Suprapubic skin (tissue), 4 donors: ENCODE results near the gene SLC38A3. TPM values are rescaled to one million over a fixed set of nuclear protein-coding genes. Genes with fewer than 3 reads are reported as not detected.

ENCODE experiments used
- DNase-seq, 2 donors: peaks; one replicate each; pipeline ENCODE4 v3.0.0-alpha.2; 2019; ENCODE audit warnings: low spot score in 2 of 2
- H3K27ac ChIP-seq: fragments of 200-600 bp; sonication (generic); one replicate; pipeline ENCODE4 v1.5.1; 2019
- H3K27me3 ChIP-seq: fragments of 200-600 bp; sonication (generic); one replicate; pipeline ENCODE4 v1.5.1; 2019
- H3K36me3 ChIP-seq: fragments of 200-600 bp; sonication (generic); one replicate; pipeline ENCODE4 v1.5.1; 2019
- H3K4me1 ChIP-seq: fragments of 200-600 bp; sonication (generic); one replicate; pipeline ENCODE4 v1.5.1; 2019
- H3K4me3 ChIP-seq: fragments of 200-600 bp; sonication (generic); one replicate; pipeline ENCODE4 v1.5.1; 2019; ENCODE audit warnings: mild to moderate bottlenecking
- H3K9me3 ChIP-seq: fragments of 200-600 bp; sonication (generic); one replicate; pipeline ENCODE4 v1.5.1; 2019
- CTCF ChIP-seq, 2 donors: fragments of 200-600 bp in 1 of 2; fragments of 450-650 bp in 1 of 2; sonication (generic) in 1 of 2; IDR thresholded peaks; one replicate each; pipeline ENCODE4 v1.5.1; 2016 to 2019; ENCODE audit warnings: antibody characterized with exemption in 2 of 2, mild to moderate bottlenecking in 1 of 2, moderate library complexity in 1 of 2
- EP300 ChIP-seq: sonication (generic); formaldehyde crosslinking; IDR thresholded peaks from one replicate; pipeline ENCODE4 v1.6.1; 2017; ENCODE audit warnings: antibody characterized with exemption
- POLR2A ChIP-seq, 2 donors: fragments of 450-650 bp; IDR thresholded peaks; one replicate each; pipeline ENCODE4 v1.6.1; 2017; ENCODE audit warnings: antibody characterized with exemption in 2 of 2, mild to moderate bottlenecking in 2 of 2, moderate library complexity in 2 of 2
- POLR2AphosphoS5 ChIP-seq, 3 donors: sonication (generic); formaldehyde crosslinking; IDR thresholded peaks; one replicate each; pipeline ENCODE4 v1.6.1; 2017; ENCODE audit warnings: antibody characterized with exemption in 3 of 3
- WGBS: methylation state at CpG from one replicate; pipeline ENCODE4 v1.1.5; 2018; 5-methylcytosine and 5-hydroxymethylcytosine counted together
- total RNA-seq, 4 donors: library from RNA; depleted of rRNA; stranded (reverse); fragments of >200 nt; gene quantifications; one replicate each; pipeline ENCODE4 v1.1.0, GENCODE V29; 2016

SLC38A3 gene
- total RNA-seq, 4 donors from 2014 or later, result 0.25 to 2.2 (median 1.00) TPM

GRCh38 chr3:50157827-50158529, 47.1 kb upstream of the SLC38A3 start:
- H3K36me3 ChIP-seq, result no peaks in the 10 kb centered on the region
- H3K27me3 ChIP-seq, result peaks cover 7% of the 10 kb centered on the region
- H3K4me3 ChIP-seq, result peak overlapping the region; percentile 64
- peak overlapping the region; percentile 90 for H3K27ac ChIP-seq
- WGBS, result 42% methylated on average over 8 of the region's 12 CpGs
- DNase-seq, result no peak
- TF ChIP-seq CTCF (IDR thresholded peaks at IDR 0.05), result no peak
- TF ChIP-seq POLR2A (IDR thresholded peaks at IDR 0.05), result no peak
- TF ChIP-seq EP300, result no peak
- TF ChIP-seq POLR2AphosphoS5 (IDR thresholded peaks at IDR 0.05), result peak in 1 of 3 donors; percentile 33
- H3K9me3 ChIP-seq, result no peaks in the 10 kb centered on the region
- peaks cover 87% of the 10 kb centered on the region for H3K4me1 ChIP-seq

GRCh38 chr3:50158530-50159146, 46.4 kb upstream of the SLC38A3 start:
- no peak for DNase-seq
- Histone ChIP-seq H3K4me1 (peaks cover 90% of the 10 kb centered on the region), H3K4me3 (peak overlapping the region; percentile 64), H3K9me3 (no peaks in the 10 kb centered on the region), H3K27ac (peak overlapping the region; percentile 90), H3K27me3 (peaks cover 7% of the 10 kb centered on the region), H3K36me3 (no peaks in the 10 kb centered on the region)
- TF ChIP-seq EP300 (no peak), POLR2A (IDR thresholded peaks at IDR 0.05) (no peak), POLR2AphosphoS5 (IDR thresholded peaks at IDR 0.05) (no peak), CTCF (IDR thresholded peaks at IDR 0.05) (no peak)
- WGBS, result 60% methylated on average over 3 of the region's 10 CpGs

GRCh38 chr3:50160561-50160983, 44.5 kb upstream of the SLC38A3 start:
- Histone ChIP-seq H3K27me3 (peaks cover 5% of the 10 kb centered on the region), H3K27ac (peak overlapping the region; percentile 74), H3K9me3 (no peaks in the 10 kb centered on the region), H3K4me1 (peaks cover 96% of the 10 kb centered on the region), H3K36me3 (no peaks in the 10 kb centered on the region), H3K4me3 (no peak overlapping the region)
- TF ChIP-seq EP300 (no peak), POLR2A (IDR thresholded peaks at IDR 0.05) (no peak), CTCF (IDR thresholded peaks at IDR 0.05) (no peak), POLR2AphosphoS5 (IDR thresholded peaks at IDR 0.05) (no peak)
- WGBS, result no CpG with 5 or more reads among the region's 7 CpGs
- DNase-seq, result no peak

GRCh38 chr3:50161320-50161719, 43.8 kb upstream of the SLC38A3 start:
- Histone ChIP-seq H3K9me3 (no peaks in the 10 kb centered on the region), H3K4me3 (no peak overlapping the region), H3K27ac (peak overlapping the region; percentile 74), H3K36me3 (no peaks in the 10 kb centered on the region), H3K4me1 (peaks cover 98% of the 10 kb centered on the region), H3K27me3 (no peaks in the 10 kb centered on the region)
- WGBS, result 80% methylated on average over 1 of the region's 13 CpGs
- DNase-seq, result no peak
- TF ChIP-seq CTCF (IDR thresholded peaks at IDR 0.05) (no peak), POLR2AphosphoS5 (IDR thresholded peaks at IDR 0.05) (no peak), POLR2A (IDR thresholded peaks at IDR 0.05) (no peak), EP300 (no peak)
